NCI-H524 treated with DMSO at 0.1 percent for 48 hours (cell line): Measurements from ENCODE around the gene GBF1.

Experiments
- DNase-seq: peaks from one replicate; lab custom pipeline; 2025; lab: John Stamatoyannopoulos, UW

The GBF1 gene

DNA sequence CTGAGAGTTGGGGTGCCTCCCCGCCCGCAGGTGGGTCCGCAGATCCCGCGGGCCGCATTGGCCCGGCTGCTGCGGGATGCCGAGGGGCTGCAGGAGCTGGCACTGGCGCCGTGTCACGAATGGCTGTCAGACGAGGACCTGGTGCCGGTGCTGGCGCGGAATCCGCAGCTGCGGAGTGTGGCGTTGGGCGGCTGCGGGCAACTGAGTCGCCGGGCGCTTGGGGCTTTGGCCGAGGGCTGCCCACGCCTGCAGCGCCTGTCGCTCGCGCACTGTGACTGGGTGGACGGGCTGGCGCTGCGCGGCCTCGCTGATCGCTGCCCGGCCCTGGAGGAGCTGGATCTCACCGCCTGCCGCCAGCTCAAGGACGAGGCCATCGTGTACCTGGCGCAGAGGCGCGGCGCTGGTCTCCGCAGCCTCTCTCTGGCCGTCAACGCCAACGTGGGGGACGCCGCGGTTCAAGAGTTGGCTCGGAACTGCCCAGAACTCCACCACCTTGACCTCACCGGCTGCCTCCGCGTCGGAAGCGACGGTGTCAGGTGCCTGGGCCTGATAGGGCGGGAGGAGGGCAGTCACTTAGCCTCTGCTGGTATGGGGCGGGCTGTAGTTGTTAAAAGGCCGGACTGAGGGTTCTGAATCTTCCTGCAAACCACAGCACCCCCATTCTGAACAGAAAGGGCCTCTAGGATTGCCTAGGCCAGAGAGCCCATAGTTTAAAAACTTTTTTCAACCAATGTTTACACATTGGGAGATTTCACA is 176.6 kb downstream of the GBF1 start:
- DNase-seq, result no peak

DNA sequence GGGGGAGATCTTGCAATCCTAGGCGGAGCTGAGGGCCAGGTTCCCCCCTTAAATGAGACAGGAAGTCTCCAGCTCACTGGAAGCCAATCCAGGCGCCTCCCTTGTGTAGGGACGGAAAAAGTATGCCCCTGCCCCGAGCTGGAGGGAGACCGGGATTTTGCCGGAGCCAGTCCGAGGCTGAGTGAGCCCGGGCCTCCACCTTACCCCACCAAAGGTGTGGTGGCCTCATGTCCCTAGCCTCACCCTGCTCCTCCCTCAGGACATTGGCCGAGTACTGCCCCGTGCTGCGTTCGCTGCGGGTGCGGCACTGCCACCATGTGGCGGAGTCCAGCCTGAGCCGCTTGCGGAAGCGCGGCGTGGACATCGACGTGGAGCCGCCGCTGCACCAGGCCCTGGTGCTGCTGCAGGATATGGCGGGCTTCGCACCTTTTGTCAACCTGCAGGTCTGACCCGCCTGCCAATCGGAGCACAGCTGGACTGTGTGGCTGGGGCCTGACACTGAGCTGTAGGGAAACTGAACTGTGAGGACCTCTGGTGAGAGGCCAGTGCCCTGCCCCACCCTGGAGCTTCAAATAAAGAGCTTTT is 177.3 kb downstream of the GBF1 start:
- DNase-seq, result no peak

DNA sequence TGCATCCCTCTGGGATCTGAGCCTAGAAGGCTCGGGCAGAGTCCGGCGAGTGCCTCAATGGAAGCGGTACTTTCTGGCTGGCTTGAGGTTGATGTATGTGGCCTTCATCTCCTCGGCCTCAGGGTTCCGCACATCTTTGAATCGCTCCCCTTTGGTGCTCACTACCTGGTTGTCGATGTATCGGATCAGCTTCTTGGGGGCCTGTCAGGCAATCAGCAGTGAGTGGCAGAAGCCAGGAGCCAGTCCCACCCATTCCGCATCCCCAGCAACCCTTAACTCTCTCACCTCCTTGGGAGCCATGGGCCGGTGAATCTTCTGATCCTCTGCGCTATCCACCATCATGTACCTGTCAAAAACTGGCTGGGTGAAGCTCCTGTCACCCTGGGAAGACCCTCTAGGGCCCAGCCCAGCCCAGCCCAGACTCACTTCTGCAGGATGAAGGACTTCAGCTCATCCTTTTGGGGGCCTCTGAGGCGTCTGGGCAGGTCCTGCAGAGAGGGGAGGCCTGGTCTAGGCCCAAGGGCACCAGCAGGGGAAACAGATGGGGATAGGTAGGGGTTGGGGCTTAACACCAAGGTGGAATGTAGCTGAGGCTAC is 178.1 kb downstream of the GBF1 start:
- no peak for DNase-seq

DNA sequence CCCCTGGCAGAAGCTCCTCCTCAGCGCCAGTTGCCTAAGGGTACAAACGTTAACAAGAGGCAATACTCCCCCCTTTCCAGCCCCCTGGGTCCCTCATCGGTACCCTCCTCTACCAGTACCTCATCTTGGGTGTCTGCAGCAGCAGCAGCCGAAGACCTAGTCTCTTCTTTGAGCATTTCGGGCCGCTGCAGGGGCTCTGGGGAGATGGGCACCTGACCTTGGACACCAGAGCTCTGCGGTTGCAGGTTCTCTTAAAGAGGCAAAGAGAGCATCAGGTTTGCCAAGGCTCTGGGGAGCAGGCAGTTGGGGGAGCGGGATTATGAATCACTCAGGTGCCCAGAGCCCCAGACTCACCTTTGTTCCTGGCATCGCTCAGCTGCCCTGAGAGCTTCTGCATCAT is 178.8 kb downstream of the GBF1 start:
- no peak for DNase-seq

DNA sequence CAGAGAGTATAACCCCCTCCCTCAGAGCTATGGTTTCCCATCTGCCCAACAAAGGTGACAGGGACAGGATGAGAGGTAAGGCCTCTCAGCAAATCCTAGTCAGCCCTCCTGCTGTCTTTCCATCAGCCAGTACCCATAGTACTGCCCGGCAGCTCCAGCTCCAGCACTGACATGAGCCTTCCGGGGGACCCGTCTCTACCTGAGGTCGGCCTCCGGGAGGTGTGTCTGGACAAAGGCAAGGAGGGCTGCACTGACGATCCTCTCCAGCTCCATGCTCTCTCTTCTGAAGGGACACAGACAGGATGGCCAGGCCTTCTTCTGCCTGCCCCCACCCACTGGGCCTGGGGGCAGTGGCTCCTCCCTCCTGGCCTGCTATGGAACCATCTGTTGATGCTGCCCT is 179.6 kb downstream of the GBF1 start:
- DNase-seq, result no peak

DNA sequence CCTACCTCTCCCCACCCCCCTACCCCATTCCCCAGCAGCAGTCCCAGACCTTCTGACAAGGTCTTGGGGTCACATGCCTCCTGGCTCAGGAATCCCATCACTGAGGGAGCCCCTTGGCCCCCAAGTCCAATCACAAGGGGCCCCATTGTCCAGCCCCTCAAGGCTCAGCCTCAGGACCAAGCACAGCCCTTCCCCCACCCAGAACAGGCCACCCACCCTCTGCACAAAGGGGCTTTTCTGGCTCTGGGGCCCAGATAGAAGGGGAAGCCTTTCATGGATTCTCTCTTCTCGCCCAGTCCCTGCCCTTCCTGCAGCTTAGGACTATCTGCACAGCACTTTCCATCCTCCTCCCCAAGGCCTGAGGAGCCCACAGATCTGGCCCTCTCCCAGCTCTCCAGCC is 180.1 kb downstream of the GBF1 start:
- DNase-seq, result no peak

DNA sequence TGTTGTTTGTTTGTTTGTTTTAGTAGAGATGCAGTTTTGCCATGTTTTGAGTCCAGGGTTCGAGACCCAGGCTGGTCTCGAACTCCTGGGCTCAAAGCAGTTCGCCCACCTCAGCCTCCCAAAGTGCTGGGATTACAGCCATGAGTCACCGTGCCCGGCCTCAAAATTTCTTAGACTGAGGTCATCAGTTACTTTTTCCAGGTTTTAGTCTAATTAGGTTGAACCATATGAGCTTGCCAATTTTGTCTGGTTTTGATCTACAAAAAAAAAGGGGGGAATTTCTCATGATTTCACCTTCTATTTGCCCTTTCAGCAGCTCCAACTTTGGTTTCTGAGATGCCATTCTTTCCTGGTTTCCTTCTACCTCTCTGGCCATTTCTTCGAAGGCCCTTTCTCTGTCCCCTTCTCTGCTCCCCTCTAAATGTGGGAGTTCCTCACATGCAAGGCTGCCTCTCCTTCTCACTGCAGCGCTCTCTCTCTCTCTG is 181.5 kb downstream of the GBF1 start:
- no peak for DNase-seq

DNA sequence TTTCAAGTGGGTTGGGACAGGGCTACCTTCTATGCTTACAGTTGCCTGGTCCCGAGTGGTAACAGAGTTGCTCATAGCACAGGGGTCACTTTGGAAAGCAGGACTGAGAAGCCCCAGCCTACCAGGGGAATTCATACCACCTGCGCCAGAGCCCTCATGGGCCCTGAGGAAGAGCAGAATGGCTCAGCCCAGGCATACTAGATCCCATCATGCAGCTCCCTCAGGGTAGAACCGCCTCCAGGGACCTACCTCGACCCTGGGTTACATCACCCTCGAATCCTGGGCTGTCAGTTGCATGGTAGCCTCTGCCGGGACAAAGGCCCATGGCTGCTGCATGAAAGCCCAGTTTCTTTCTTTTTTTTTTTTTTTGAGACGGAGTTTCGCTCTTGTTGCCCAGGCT is 184.1 kb downstream of the GBF1 start:
- no peak for DNase-seq

DNA sequence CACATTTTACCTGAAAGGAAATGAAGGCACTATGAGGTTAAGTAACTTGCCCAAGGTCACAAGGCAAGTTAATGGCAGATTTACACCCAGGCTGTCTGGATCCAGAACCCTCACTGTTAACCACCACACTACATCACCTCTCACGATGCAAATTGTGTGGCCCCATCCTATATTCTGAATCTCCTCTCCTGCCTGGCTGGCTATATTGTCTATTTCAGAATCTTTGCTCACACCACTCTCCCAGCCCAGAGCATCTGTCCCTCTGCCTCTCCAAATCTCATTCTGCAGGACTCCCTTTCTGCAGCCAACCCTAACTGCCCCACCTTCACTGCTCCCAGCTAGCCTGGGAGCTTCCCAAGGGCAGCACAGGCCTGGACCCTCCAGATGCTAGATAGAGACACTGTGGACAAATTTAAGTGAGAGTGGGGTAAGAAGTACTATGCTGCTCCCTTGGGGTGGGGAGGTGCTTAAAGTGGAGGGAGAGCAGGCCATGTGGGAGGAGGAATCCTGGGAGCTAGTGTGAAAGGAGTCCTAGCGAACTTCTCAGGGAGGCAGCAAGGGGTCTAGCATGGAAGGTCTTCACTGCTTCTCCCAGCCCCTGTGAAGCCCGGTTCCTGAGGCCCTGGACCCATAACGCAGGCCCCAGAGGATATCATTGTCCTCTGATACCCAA is 186.3 kb downstream of the GBF1 start:
- DNase-seq, result no peak
